GM19468 (cell line): ENCODE data around the gene FSD1.

Experiments
- ATAC-seq: cut with Tn5 transposase; IDR thresholded peaks from one replicate; pipeline ENCODE4 v1.9.1; 2021; ENCODE audit warnings: mild to moderate bottlenecking, moderate library complexity, moderate number of reproducible peaks; ENCODE audit not compliant: unreplicated experiment; ENCODE audit errors: extremely low read depth

The FSD1 gene

DNA sequence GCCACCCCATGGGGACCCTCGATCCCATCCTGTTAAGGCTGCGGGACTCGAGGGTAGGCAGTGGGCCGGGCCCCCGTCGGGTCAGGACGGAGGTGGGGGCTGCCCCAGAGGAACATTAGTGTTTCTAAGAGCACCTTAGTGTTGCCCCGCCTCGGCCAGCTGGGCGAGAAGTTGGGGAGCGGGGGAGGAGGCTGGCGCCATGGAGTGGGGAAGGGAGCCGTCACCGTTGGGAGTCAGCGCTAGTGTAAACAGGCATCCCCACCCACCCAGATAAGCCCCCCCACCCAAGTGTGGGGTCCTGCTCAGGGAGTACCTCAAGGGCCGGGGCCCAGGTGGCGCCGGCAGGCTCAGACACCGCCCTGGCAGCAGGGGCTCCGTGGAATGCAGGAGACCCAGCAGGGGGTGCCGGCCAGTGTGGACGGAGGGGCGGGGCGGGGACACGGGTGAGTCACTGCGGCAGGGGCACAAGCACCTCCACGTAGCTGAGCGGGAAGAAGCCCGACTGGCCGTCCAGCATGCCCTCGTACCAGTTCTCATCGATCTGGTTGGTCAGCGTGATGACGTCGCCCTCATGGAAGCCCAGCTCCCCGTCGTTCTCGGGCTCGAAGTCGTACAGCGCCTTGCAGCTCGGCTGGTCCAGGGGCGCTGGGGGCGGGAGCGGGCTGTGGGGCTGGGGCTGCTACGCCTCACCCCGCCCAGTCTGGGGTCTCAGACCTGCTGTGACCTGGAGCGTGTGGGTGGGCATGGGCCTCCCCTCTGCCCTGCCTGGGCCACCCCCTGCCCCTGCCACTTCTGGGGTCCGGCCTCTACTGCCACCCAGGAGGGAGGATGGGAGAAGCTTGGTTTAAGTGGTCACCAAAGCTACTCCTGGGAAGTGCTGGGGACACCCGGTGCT is 57.0 kb downstream of the FSD1 start:
- ATAC-seq: no peak

DNA sequence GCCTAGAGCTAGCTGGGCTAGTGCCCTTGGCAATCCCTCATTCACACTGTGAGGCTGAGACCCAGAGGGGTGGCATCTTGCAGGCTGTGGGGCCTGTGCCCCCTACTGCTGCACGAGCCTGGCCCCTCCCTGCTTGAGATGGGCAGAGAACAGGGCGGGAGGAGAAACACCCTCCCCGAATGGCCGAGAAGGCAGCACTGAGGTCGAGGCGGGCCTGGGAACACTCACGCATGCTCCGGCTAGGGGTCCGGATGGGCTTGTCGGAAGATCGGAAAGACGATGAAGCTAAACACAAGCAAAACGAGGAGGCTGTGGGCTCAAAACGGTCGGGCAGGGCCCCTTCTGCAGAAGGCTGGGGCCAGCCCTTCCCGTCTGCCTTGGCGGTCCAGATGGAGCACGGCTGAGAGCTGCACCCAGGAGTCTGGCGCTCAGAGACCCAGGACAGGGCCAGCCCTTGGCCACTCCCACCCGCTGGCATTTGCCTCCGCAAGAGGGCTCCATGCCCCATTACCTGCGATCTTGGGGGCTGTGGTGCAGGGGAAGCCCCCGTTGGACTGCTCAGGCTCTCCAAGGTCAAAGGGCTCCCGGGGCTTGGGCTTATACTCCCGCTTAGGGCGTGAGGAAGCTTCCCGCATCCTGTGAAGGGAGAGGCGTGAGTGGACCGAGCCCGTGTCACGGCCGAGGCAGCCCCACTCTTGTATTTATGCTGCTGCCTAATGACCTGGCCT is 57.9 kb downstream of the FSD1 start:
- no peak for ATAC-seq

- no peak for ATAC-seq
Measured at GRCh38 chr19:4362831-4363545, 58.6 kb downstream of the FSD1 start.

DNA sequence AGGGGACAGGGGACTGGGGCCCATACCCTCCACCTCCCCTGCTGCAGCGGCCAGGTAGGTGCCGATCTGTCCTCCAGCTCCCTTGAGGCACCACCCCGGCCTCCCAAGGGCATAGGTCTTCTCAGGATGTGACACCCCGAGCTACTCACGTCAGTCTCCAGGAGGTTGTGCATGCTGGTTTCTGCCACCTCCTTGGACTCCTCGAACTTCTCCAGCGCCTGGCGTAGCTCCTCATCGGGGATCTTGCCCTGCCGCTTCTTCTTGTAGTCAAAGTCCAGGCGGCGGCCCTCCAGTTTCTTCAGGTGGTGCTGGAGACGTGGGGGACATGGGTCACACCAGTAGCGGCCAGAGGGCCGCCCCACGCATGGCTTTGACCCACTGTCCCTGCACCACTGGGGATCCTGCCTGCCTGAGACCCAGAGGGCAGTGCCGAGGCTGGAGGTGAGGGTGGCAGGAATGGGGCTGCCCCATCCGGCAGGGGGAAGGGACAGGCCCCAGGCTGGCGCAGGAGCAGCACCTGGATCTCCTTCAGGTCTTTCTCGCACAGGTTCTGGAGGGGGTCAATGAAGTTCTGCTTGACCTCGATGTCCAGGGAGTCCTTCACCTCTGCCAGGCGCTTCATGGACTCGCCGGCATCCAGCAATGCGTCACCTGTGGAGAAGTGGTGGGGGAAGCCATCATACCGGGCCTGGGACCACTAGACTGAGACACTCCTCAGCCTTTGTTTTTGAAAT is 59.3 kb downstream of the FSD1 start:
- no peak for ATAC-seq

DNA sequence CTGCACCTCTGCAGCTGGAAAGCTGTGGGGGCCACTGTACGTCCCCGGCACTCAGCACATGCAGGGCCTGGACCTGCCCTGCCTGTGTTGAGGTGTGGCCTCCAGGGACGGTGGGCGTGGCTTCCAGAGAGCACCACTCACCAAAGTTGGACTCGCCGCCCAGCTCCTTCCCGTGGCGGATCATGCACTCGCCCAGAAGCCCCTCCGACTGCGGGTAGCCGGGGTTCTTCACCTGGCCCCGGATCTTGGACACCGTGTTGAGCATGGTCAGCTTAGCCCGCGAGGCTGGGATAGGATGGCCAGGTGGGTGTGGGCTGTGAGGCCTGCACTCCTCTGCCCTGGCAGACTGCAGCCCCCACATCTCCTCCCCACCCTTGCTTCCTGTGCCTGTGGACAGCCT is 60.9 kb downstream of the FSD1 start:
- no peak for ATAC-seq

DNA sequence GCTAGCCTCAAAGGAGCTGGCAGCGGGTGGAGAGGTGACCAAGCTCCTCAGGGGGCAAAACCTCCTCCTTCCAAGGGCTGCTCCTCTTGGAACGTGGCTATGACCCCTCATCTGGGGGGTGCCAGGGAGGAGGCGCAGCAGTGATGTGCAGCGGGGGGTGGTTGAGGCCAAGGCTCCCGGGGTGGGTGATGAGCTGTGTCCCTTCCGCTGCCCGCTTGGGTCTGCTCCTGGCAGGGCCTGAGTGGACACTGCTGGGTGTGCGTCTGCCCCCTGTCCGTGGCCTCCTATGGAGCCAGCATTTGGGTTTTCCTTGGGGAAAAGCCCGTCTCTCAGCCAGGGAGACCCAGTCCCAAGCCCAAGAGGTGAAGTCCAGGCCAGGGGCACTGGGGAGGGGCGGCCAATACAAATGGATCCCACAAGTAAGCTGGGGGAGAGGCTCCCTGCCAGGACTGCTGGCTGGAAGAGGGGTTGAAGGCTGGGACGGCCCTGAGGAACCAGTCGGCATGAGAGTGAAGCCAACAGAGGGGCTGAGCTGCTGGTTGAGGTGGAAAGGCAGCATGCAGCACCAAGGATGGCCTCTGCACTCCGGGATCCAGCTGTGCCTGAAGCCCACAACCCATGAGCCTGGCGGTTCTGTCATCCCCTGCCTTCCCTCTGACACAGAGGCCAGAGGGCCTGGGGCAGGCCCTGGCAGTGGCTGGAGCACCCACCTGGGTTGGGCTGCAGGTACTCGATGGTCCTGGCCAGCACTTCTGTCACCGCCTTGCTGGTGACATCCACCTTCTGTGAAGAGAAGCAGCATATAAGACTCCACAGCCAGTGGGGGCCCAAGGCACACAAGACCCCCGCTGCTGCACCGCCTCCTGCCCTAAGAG is 61.6 kb downstream of the FSD1 start:
- no peak for ATAC-seq

GRCh38 chr19:4366666-4367335 is 62.4 kb downstream of the FSD1 start:
- no peak for ATAC-seq

GRCh38 chr19:4367336-4367723 is 62.9 kb downstream of the FSD1 start:
- ATAC-seq: no peak

DNA sequence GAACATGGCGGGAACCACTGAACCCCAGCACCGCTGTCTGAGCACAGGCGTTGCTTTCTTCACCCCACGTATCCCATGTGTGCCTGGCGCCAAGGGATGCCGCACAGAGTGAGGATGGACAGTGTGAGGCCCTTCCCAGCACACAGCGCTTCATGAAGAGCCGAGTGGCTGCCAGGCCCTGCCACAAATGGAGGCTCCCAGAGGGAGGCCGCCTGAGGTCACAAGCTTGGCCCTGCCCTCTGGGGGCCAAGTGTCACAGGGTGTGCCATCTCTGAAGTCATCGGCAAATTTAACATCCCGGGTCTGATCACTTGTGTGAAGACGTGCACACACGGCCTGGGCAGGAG is 63.4 kb downstream of the FSD1 start:
- no peak for ATAC-seq

DNA sequence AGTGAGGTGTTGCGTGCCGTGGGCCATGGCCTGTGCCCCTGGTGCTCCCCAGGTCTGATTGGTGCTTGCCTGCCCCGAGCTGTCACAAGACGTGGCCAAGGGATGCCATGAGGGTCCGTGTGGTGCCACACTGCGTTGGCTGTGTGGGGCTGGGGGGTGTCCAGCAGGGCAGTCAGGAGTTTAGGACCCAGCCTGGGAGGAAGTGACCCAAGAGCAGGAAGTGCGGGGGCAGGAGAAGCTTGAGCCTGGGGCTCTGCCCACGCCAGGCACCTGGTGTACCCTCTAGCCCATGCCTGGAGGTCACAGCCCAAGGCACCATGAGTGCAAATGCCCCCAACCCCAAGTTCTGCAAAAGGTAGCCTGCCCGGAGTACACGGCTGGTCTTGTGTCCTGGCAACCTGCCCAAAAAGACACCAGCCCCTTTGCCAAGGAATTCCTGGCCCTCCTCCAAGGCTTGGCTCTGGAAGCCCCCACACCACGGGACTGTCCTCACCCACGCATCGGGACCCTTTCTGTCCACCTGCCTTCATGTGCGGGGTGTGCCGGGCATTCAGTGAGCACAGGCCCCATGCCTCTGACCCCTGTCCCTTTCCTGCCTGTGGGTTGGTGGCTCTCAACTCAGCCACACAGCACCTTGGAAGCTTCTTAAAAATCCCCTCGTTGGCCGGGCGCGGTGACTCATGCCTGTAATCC is 63.9 kb downstream of the FSD1 start:
- no peak for ATAC-seq

GRCh38 chr19:4369109-4369887 is 64.9 kb downstream of the FSD1 start:
- ATAC-seq: peak; percentile 19

- no peak for ATAC-seq
Measured at GRCh38 chr19:4369888-4370260, 65.5 kb downstream of the FSD1 start.

DNA sequence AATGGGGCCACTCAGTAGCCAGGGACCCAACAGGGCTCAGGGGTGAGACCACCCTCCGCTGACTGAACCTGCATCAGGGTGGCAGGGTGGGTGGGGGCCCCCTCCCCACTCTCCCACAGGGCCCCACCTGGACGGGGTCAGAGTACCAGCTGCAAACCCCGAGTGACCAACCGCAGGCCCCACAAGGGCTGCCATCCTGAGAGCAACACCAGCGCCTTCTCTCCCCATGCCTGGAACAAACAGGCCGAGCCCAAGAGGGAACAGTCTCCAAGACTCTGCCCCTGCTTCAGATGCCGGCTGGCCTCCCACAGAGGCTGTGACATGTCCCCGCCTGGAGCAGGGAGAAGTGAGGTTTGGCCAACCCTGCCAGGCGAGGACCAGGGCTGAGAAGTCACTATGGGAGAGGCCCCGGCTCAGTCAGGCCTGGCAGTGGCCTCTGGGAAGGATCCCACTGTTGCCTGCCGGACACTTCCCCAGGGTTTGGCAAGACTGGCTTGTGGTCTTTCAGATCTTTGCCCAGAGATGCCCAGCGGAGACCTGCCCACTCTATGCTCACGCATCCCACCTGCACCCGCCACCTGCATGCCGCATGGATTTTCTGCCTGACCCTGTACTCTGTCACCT is 66.1 kb downstream of the FSD1 start:
- ATAC-seq: no peak

DNA sequence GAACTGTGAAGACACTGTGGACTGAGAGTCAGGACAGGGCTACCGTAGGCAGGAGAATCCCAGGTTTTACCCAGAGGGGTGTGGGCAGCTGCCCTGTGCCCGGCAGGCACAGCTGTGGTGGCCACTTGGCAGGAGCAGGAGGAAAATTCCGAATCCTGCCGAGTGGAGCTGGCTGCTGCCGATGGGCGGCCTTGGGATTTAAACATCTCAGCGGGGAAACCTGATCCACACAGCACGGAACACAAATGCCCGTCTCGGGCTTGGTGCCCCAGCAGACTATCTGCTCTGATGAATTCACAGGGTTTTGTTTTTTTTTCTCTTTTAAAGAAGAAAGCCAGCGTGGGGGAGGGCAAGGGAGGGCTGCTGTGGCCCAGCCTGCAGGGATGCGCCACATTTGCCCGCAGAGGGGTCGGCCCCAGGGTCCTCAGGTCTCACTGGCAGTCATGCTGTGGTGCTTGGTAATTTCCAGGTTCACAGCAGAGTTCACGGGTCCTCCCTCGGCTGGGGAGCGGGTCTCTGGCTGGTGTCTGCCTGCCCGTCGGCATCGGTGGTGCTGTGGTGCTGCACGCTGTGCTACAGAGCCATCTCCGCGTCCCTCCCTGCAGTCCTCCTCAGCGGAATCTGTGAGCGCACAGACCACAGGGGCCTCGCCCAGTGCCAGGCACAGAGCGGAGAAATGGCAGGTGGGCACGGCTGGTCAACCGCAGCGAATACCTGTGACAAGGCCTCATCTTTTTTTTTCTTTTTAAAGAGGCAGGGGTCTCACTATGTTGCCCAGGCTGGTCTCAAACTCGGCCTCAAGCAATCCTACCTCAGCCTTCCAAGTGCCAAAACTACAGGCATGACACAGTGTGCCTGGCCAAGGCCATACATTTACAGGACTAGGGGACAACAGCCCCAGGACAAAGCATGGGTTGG is 67.1 kb downstream of the FSD1 start:
- ATAC-seq: no peak

DNA sequence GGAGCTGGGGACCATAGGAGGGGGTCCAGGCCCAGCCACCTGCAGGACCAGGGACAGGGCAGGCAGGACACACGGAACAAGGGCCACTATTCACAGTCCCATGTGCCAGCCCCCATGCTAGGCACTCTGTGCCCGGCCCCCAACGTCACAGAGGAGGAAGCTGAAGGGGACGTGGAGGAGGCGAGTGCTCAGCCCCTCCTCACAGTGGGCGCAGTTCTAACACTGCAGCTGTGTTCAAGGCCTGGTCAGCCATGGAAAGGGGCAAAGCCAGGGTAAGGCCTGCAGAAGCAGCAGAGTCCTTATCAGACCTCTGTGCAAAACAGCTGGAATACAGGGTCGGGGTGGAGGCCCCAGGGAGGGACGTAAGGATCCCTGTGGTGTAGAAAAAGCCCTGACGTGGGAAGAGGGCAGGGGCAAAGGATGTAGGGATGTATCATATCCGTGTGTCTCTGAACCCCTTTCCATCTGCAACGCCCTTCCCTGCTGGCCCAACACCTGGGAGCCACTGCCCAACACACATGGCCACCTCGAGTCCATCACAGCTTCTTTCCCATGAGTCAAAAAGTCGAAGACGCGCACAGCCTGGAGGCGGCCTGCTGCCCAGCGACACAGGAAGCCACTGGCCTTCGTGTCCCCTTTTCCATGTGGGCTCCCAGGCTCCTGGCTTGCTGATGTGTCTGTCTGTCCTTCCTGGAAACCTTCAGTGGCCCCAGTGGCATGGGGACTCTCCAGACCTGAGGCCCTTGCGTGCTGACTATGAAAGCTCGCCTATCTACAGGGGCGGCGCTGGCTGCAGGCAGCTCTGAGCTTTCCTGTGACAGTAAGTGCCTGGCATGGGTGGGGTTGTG is 68.0 kb downstream of the FSD1 start:
- ATAC-seq: no peak
